ENCODE measurements around the gene ADAM22. TPM values are rescaled to one million over a fixed set of nuclear protein-coding genes. Genes with fewer than 3 reads are reported as not detected.

ADAM22 gene
- polyA plus RNA-seq, 1 of the 3 experiments (the other 2 are of a cell fraction) = 3.0 TPM

GRCh38 chr7:87993269-87993668 is 59.2 kb downstream of the ADAM22 start:
- Histone ChIP-seq H3K9ac (no peak overlapping the region), H3K36me3 (replicated peaks in 1 of 2; ENCODE audit: control insufficient read depth in 1 of 2, insufficient read depth in 2 of 2, low read length in 1 of 2) (no peaks in the 10 kb centered on the region), H3K4me2 (no peak overlapping the region), H3K27me3 (ENCODE audit: insufficient read depth) (no peaks in the 10 kb centered on the region), H3K4me1 (ENCODE audit: control insufficient read depth in 1 of 2, insufficient read depth in 2 of 2, low read depth in 1 of 2, low read length in 1 of 2) (no peaks in the 10 kb centered on the region; a peak in 1 of 4 replicates), H2AFZ (ENCODE audit: low read depth) (no peak overlapping the region), H3K9me2 (no peaks in the 10 kb centered on the region), H3K4me3 (ENCODE audit: low read depth in 2 of 2, low read length in 1 of 2) (no peak overlapping the region), H3K9me3 (no peaks in the 10 kb centered on the region), H3F3A (replicated peaks; ENCODE audit: insufficient read depth) (no peaks in the 10 kb centered on the region), H3K27ac (ENCODE audit: low read depth in 2 of 2, low read length in 1 of 2) (no peak overlapping the region), H3K79me2 (ENCODE audit: insufficient read depth) (no peaks in the 10 kb centered on the region), H4K20me1 (ENCODE audit: insufficient read depth) (no peaks in the 10 kb centered on the region)
- TF ChIP-seq EZH2phosphoT487 (IDR thresholded peaks at IDR 0.05; ENCODE audit: borderline replicate concordance, low read depth) (no peak), JUND (IDR thresholded peaks at IDR 0.05) (no peak), FOXJ3 (CRISPR knock-in tag; IDR thresholded peaks at IDR 0.05) (no peak), GATA2 (CRISPR knock-in tag; IDR thresholded peaks at IDR 0.05) (no peak), FOXM1 (IDR thresholded peaks at IDR 0.05; ENCODE audit: low read depth) (no peak), ZBTB33 (IDR thresholded peaks at IDR 0.05; ENCODE audit: borderline replicate concordance, low read depth) (no peak), USF1 (IDR thresholded peaks at IDR 0.05; ENCODE audit: borderline replicate concordance, low read depth) (no peak), IRF3 (IDR thresholded peaks at IDR 0.05; ENCODE audit: low read depth, low read length) (no peak), REST (IDR thresholded peaks at IDR 0.05; ENCODE audit: low read depth, low read length) (no peak), MAX (IDR thresholded peaks at IDR 0.05; ENCODE audit: low read depth) (no peak), YY1 (IDR thresholded peaks at IDR 0.05; ENCODE audit: low read depth) (no peak)
- DNase-seq = no peak
- ChIA-PET CTCF (interaction anchor here (0.6 kb wide), 2 partner anchors 18 to 51 kb away, joined by 3 read pairs; no protein-coding TSS in a partner anchor), POLR2A (no interaction called here)

Data from SK-N-SH (cell line).